B cell (primary cell): ENCODE measurements around the gene ZMAT2. TPM values are rescaled to one million over a fixed set of nuclear protein-coding genes. Genes with fewer than 3 reads are reported as not detected.

Source experiments
- ATAC-seq: fragments of 200-7000 bp; cut with Tn5 transposase; one replicate; pipeline ENCODE4 v1.10.0; 2021; ENCODE audit warnings: low read depth, mild to moderate bottlenecking, moderate number of reproducible peaks, moderate library complexity
- CTCF ChIA-PET: fragments of 350-600 bp; sonication (Branson Sonifier 250); formaldehyde crosslinking; loops from one replicate; lab custom pipeline; 2021; ENCODE audit warnings: antibody characterized with exemption, inconsistent platforms; lab: Charles Lee
- POLR2A ChIA-PET: fragments of 350-600 bp; sonication (Branson Sonifier 250); formaldehyde crosslinking; loops from one replicate; lab custom pipeline; 2021; ENCODE audit warnings: antibody characterized with exemption; lab: Charles Lee
- DNase-seq: peaks from one replicate; pipeline ENCODE4 v3.0.0; 2013
- H2AFZ ChIP-seq: 2 replicates; pipeline ENCODE4 v1.6.1; 2012; ENCODE audit warnings: mild to moderate bottlenecking, low read depth, low read length; ENCODE audit not compliant: insufficient read depth, poor library complexity, severe bottlenecking
- H3K27ac ChIP-seq, 2 donors: 1 replicate in 1 of 2; 2 replicates in 1 of 2; pipeline ENCODE4 v1.5.1; 2012 to 2013; ENCODE audit warnings: low read length in 2 of 2, mild to moderate bottlenecking in 2 of 2, moderate library complexity in 1 of 2
- H3K27me3 ChIP-seq, 4 experiments: fragments of 200-600 bp in 1 of 4; sonication (generic) in 1 of 4; replicated peaks in 1 of 4; 1 replicate in 2 of 4; 2 replicates in 2 of 4; pipeline versions ENCODE4 v1.6.1 to v1.7.0; 2013 to 2016; ENCODE audit warnings: low read length in 3 of 4, mild to moderate bottlenecking in 2 of 4, mixed read lengths in 1 of 4, moderate library complexity in 1 of 4; ENCODE audit not compliant: insufficient read depth in 4 of 4, control insufficient read depth in 3 of 4; ENCODE audit errors: control extremely low read depth in 1 of 4
- H3K36me3 ChIP-seq, 2 experiments: replicated peaks in 1 of 2; 1 replicate in 1 of 2; 2 replicates in 1 of 2; pipeline versions ENCODE4 v1.6.1 to v1.7.1; 2013; ENCODE audit warnings: low read length in 1 of 2; ENCODE audit not compliant: insufficient read depth in 2 of 2, control insufficient read depth in 1 of 2; ENCODE audit errors: control extremely low read depth in 1 of 2, extremely low read depth in 1 of 2
- H3K4me1 ChIP-seq, 2 donors: fragments of 200-600 bp in 1 of 2; sonication (generic) in 1 of 2; 1 replicate in 1 of 2; 2 replicates in 1 of 2; pipeline versions ENCODE4 v1.5.1 to v1.6.1; 2013 to 2017; ENCODE audit warnings: low read length in 2 of 2; ENCODE audit not compliant: control insufficient read depth in 2 of 2, insufficient read depth in 2 of 2
- H3K4me2 ChIP-seq: replicated peaks from 2 replicates; pipeline ENCODE3; 2012; ENCODE audit warnings: mild to moderate bottlenecking, low read depth, low read length; ENCODE audit not compliant: poor library complexity, severe bottlenecking
- H3K4me3 ChIP-seq, 5 experiments: fragments of 200-600 bp in 1 of 5; sonication (generic) in 1 of 5; 1 replicate in 3 of 5; 2 replicates in 2 of 5; pipeline versions ENCODE4 v1.5.1 to v1.7.0; 2011 to 2016; ENCODE audit warnings: low read length in 4 of 5, mild to moderate bottlenecking in 4 of 5, low read depth in 2 of 5, control low read depth in 1 of 5, moderate library complexity in 1 of 5; ENCODE audit not compliant: insufficient read depth in 1 of 5; ENCODE audit errors: control extremely low read depth in 1 of 5, extremely low read depth in 1 of 5
- H3K79me2 ChIP-seq: fragments of 200-600 bp; sonication (generic); one replicate; pipeline ENCODE4 v1.6.0; 2016; ENCODE audit warnings: low read length; ENCODE audit not compliant: control insufficient read depth, insufficient read depth
- H3K9ac ChIP-seq: fragments of 200-600 bp; sonication (generic); 2 replicates; pipeline ENCODE4 v1.6.1; 2017; ENCODE audit warnings: mild to moderate bottlenecking, low read length, moderate library complexity
- H3K9me3 ChIP-seq, 3 donors: one replicate each; pipeline versions ENCODE4 v1.6.1 to v1.7.1; 2013; ENCODE audit warnings: low read length in 2 of 3; ENCODE audit not compliant: control insufficient read depth in 2 of 3, insufficient read depth in 1 of 3; ENCODE audit errors: control extremely low read depth in 1 of 3
- H4K20me1 ChIP-seq: 2 replicates; pipeline ENCODE4 v1.6.0; 2012; ENCODE audit warnings: mild to moderate bottlenecking, low read length; ENCODE audit not compliant: insufficient read depth, control insufficient read depth, poor library complexity, severe bottlenecking
- H3K27ac Mint-ChIP-seq: one replicate; pipeline ENCODE4 v1.8.0; 2021; ENCODE audit warnings: mixed read lengths
- H3K27me3 Mint-ChIP-seq: one replicate; pipeline ENCODE4 v1.8.0; 2021; ENCODE audit warnings: mixed read lengths
- H3K4me1 Mint-ChIP-seq: one replicate; pipeline ENCODE4 v1.8.0; 2021; ENCODE audit warnings: mixed read lengths
- H3K4me3 Mint-ChIP-seq: one replicate; pipeline ENCODE4 v1.8.0; 2021; ENCODE audit warnings: mixed read lengths
- H3K9me3 Mint-ChIP-seq: one replicate; pipeline ENCODE4 v1.8.0; 2022; ENCODE audit warnings: mixed read lengths; ENCODE audit not compliant: insufficient read depth
- EZH2 ChIP-seq: IDR thresholded peaks from 2 replicates; pipeline ENCODE4 v1.6.1; 2012; ENCODE audit warnings: borderline replicate concordance, low read depth, mild to moderate bottlenecking, moderate library complexity, low read length; ENCODE audit not compliant: insufficient read depth, poor library complexity, severe bottlenecking
- WGBS: methylation state at CpG from one replicate; pipeline ENCODE4 v1.1.5; 2013; ENCODE audit warnings: missing lambda C conversion rate; ENCODE audit not compliant: insufficient coverage; 5-methylcytosine and 5-hydroxymethylcytosine counted together
- intact Hi-C: fragments of 100-400 bp; cut with micrococcal nuclease; formaldehyde crosslinking; loops from one replicate; pipeline ENCODE4 v1.10.0; 2022
- polyA plus RNA-seq: library from polyadenylated mRNA; depleted of rRNA; stranded (reverse); fragments of >200 nt; gene quantifications from 2 replicates; pipeline ENCODE4 v1.2.3, GENCODE V29; 2012
- total RNA-seq, 2 donors: library from RNA; stranded (reverse); fragments of 120-200 nt in 1 of 2; gene quantifications; 1 replicate in 1 of 2; 2 replicates in 1 of 2; pipeline versions ENCODE4 v1.2.3 to v1.2.4, GENCODE V29; 2013 to 2022
- TF ChIP-seq, protein P1 (sequence below): fragments of 200-600 bp; IDR thresholded peaks from one replicate; pipeline ENCODE4 v1.8.0; 2022; ENCODE audit warnings: antibody characterized with exemption, mild to moderate bottlenecking

The ZMAT2 gene
- total and polyA plus RNA-seq, 2 donors (not counting 1 experiment from before 2014, with no cell fraction given): 11.2 to 55.8 TPM

DNA sequence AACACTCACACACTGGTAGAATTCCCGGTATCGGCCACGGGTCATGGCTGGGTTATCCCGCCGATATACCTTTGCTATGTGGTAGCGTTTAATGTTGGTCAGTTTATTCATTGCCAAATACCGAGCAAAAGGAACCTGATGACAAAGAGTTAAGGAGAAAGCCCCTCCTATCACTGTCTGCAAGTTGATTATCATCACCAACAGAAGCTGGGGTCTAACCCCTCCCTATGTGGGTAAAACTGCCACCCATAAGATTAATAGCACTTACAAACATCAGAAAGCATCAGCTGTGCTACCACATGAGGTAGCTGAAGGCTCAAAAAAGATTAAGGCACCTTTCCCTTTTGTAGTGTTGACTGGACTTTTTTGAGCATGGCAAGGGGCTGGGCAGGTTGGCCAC lies 21.3 kb upstream of the ZMAT2 start:
- intact Hi-C loops: no loop called here
- POLR2A ChIA-PET: no interaction called here
- no peaks in the 10 kb centered on the region for H3K9me3 ChIP-seq
- Mint-ChIP-seq H3K27ac (no peak overlapping the region), H3K4me1 (no peaks in the 10 kb centered on the region), H3K4me3 (no peak overlapping the region), H3K27me3 (no peaks in the 10 kb centered on the region), H3K9me3 (no peaks in the 10 kb centered on the region)
- peaks cover 9% of the 10 kb centered on the region for H3K79me2 ChIP-seq
- ATAC-seq (no peak), DNase-seq (no peak)
- H3K4me2 ChIP-seq: no peak overlapping the region
- CTCF ChIA-PET: no interaction called here
- H3K9ac ChIP-seq: no peak overlapping the region
- TF ChIP-seq, protein P1, sequence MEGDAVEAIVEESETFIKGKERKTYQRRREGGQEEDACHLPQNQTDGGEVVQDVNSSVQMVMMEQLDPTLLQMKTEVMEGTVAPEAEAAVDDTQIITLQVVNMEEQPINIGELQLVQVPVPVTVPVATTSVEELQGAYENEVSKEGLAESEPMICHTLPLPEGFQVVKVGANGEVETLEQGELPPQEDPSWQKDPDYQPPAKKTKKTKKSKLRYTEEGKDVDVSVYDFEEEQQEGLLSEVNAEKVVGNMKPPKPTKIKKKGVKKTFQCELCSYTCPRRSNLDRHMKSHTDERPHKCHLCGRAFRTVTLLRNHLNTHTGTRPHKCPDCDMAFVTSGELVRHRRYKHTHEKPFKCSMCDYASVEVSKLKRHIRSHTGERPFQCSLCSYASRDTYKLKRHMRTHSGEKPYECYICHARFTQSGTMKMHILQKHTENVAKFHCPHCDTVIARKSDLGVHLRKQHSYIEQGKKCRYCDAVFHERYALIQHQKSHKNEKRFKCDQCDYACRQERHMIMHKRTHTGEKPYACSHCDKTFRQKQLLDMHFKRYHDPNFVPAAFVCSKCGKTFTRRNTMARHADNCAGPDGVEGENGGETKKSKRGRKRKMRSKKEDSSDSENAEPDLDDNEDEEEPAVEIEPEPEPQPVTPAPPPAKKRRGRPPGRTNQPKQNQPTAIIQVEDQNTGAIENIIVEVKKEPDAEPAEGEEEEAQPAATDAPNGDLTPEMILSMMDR: no peak
- no peak for TF ChIP-seq EZH2
- no peak overlapping the region for H2AFZ ChIP-seq
- H3K4me3 ChIP-seq: no peak overlapping the region
- peaks cover 0 to 59% of the 10 kb centered on the region in 2 experiments for H3K36me3 ChIP-seq
- no peak overlapping the region for H3K27ac ChIP-seq
- no peaks in the 10 kb centered on the region for H4K20me1 ChIP-seq
- no peaks in the 10 kb centered on the region for H3K27me3 ChIP-seq
- no peaks in the 10 kb centered on the region for H3K4me1 ChIP-seq
- 100% methylated on average over 3 of the region's 7 CpGs for WGBS

DNA sequence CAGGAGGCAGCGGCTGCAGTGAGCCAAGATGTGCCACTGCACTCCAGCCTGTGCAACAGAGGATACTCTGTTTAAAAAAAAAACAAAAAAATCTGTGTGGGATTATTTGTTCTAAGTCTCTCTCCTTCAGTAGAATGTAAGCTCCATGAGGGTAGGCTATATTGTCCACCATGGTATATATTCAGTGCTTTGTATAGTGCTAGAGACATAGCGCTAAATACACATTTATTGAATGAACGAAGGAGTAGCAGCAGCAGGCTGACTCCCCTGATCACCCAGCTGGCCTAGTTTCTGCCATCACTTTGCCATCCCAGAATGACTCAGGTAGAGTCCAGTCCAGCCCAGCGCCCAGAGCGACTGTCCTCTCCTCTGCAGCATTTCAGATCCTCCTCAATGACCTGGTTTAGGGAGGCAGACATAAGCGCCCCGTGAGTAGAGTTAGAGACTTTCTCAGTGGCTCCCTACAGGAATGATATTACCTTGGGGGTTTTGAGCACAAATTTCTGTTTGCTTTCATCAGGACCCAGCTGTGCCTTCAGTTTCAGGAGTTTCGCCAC lies 9.8 kb upstream of the ZMAT2 start:
- Histone ChIP-seq H3K27ac (peak overlapping the region; percentile 68 to 81), H3K9ac (peak overlapping the region; percentile 89), H3K4me2 (peak overlapping the region; percentile 91), H3K4me3 (peak overlapping the region; percentile 89 to 98 (median 97)), H3K9me3 (no peaks in the 10 kb centered on the region), H3K79me2 (peaks cover 65% of the 10 kb centered on the region), H3K27me3 (no peaks in the 10 kb centered on the region), H4K20me1 (no peaks in the 10 kb centered on the region), H3K4me1 (peaks cover 14% of the 10 kb centered on the region in 2 donors), H2AFZ (peak overlapping the region; percentile 99), H3K36me3 (peaks cover 14 to 25% of the 10 kb centered on the region in 2 experiments)
- TF ChIP-seq, protein P1: no peak
- TF ChIP-seq EZH2: no peak
- ATAC-seq: no peak
- intact Hi-C loops: loop anchor here (2.0 to 5.0 kb wide), 2 partner anchors 52 to 1417 kb away; partner anchors contain the start of genes NDFIP1 and TMCO6
- DNase-seq: no peak
- WGBS: 41% methylated on average over 4 of the region's 8 CpGs
- Mint-ChIP-seq H3K9me3 (no peaks in the 10 kb centered on the region), H3K4me3 (peak overlapping the region; percentile 99), H3K27ac (peak overlapping the region; percentile 94), H3K27me3 (no peaks in the 10 kb centered on the region), H3K4me1 (peaks cover 30% of the 10 kb centered on the region)
- POLR2A ChIA-PET: interaction anchor here (0.7 to 1.8 kb wide), 5 partner anchors 10 to 143 kb away, joined by 3 to 13 read pairs (median 5); partner anchors contain the start of genes EIF4EBP3, IK, NDUFA2 and ZMAT2
- CTCF ChIA-PET: interaction anchor here (1.0 to 2.2 kb wide), 6 partner anchors 12 to 338 kb away, joined by 3 to 7 read pairs (median 4); partner anchors contain the start of genes EIF4EBP3, IK and NDUFA2
